K562 (cell line): ENCODE data around the gene CSNK1D. TPM values are rescaled to one million over a fixed set of nuclear protein-coding genes. Genes with fewer than 3 reads are reported as not detected.
A peak's percentile ranks its signal among the peaks of the same experiment; 100 is the strongest.

Source experiments
- ATF4 ChIP-seq: fragments of 450-650 bp; formaldehyde crosslinking; IDR thresholded peaks from 2 replicates; pipeline ENCODE4 v1.4.0; 2022; ENCODE audit warnings: mild to moderate bottlenecking, moderate library complexity
- C11orf30 ChIP-seq: fragments of 450-650 bp; IDR thresholded peaks from 2 replicates; pipeline ENCODE4 v1.6.1; 2016; ENCODE audit warnings: low read depth, mild to moderate bottlenecking
- CBFA2T3 ChIP-seq: fragments of 450-650 bp; IDR thresholded peaks from 2 replicates; pipeline ENCODE4 v1.6.1; 2017
- EHMT2 ChIP-seq: fragments of 450-650 bp; IDR thresholded peaks from 2 replicates; pipeline ENCODE4 v1.6.1; 2018; ENCODE audit warnings: antibody characterized with exemption
- GTF2B ChIP-seq: IDR thresholded peaks from 2 replicates; pipeline ENCODE4 v1.6.1; 2011; ENCODE audit not compliant: insufficient read length; ENCODE audit errors: extremely low read depth
- HCFC1 ChIP-seq: IDR thresholded peaks from 2 replicates; pipeline ENCODE4 v1.6.1; 2012; ENCODE audit warnings: low read depth, low read length, improper control_type of control experiment
- HEY1 ChIP-seq: fragments of 250-450 bp; sonication (Bioruptor Pico); IDR thresholded peaks from 2 replicates; pipeline ENCODE4 v1.5.0; 2020; ENCODE audit warnings: mild to moderate bottlenecking, moderate library complexity, borderline replicate concordance
- HLTF ChIP-seq: fragments of 450-650 bp; IDR thresholded peaks from 2 replicates; pipeline ENCODE4 v1.6.1; 2016
- HOMEZ ChIP-seq: fragments of 250-450 bp; sonication (Bioruptor Pico); IDR thresholded peaks from 2 replicates; pipeline ENCODE4 v1.4.0; 2020; ENCODE audit warnings: mild to moderate bottlenecking, moderate library complexity
- JUNB ChIP-seq: fragments of 450-650 bp; formaldehyde crosslinking; conservative IDR thresholded peaks from 2 replicates; pipeline ENCODE4 v1.4.0; 2020; ENCODE audit warnings: mild to moderate bottlenecking
- KLF13 ChIP-seq: fragments of 450-650 bp; IDR thresholded peaks from 2 replicates; pipeline ENCODE4 v1.6.1; 2016; ENCODE audit warnings: missing genetic modification characterization, low read depth, mild to moderate bottlenecking, missing compliant biosample characterization, moderate library complexity, borderline replicate concordance
- NELFE ChIP-seq: IDR thresholded peaks from 2 replicates; pipeline ENCODE4 v1.6.1; 2011; ENCODE audit warnings: mild to moderate bottlenecking; ENCODE audit not compliant: insufficient read depth, insufficient read length
- RBBP5 ChIP-seq: fragments of 200-600 bp; sonication (generic); IDR thresholded peaks from 2 replicates; pipeline ENCODE4 v1.6.1; 2012; ENCODE audit warnings: borderline replicate concordance, mild to moderate bottlenecking, low read length, control low read depth, inconsistent platforms; ENCODE audit not compliant: insufficient read depth, poor library complexity, severe bottlenecking
- RBM39 ChIP-seq: fragments of 200-400 bp; formaldehyde crosslinking; optimal IDR thresholded peaks from 2 replicates; pipeline ENCODE3; 2018; ENCODE audit warnings: low read depth, low read length
- TEAD1 ChIP-seq, 2 experiments: fragments of 450-650 bp in 1 of 2; sonication (generic) in 1 of 2; formaldehyde crosslinking; IDR thresholded peaks; 2 replicates each; pipeline versions ENCODE4 v1.4.0 to v1.8.0; 2020 to 2022; ENCODE audit warnings: mild to moderate bottlenecking in 2 of 2, missing genetic modification reagents in 1 of 2
- WHSC1 ChIP-seq: IDR thresholded peaks from one replicate; pipeline ENCODE4 v1.6.1; 2012; ENCODE audit warnings: low read length, control low read depth, inconsistent platforms
- ZFPM2 ChIP-seq: fragments of 250-450 bp; sonication (Bioruptor Pico); IDR thresholded peaks from 2 replicates; pipeline ENCODE4 v1.5.1; 2022; ENCODE audit warnings: mild to moderate bottlenecking
- ZKSCAN1 ChIP-seq: fragments of 150-350 bp; IDR thresholded peaks from 2 replicates; pipeline ENCODE4 v1.6.1; 2016; ENCODE audit warnings: low read depth, low read length
- ZNF134 ChIP-seq: fragments of 250-450 bp; sonication (Bioruptor Pico); conservative IDR thresholded peaks from 2 replicates; pipeline ENCODE4 v1.4.0; 2020
- ZNF586 ChIP-seq: fragments of 450-650 bp; formaldehyde crosslinking; conservative IDR thresholded peaks from 2 replicates; pipeline ENCODE4 v1.4.0; 2020; ENCODE audit warnings: mild to moderate bottlenecking, moderate library complexity
- ZNF785 ChIP-seq: fragments of 250-450 bp; sonication (Bioruptor Pico); IDR thresholded peaks from 2 replicates; pipeline ENCODE4 v1.4.0; 2020; ENCODE audit warnings: mild to moderate bottlenecking
- polyA plus RNA-seq, 8 experiments: library from polyadenylated mRNA; depleted of rRNA in 4 of 8; stranded (reverse) in 5 of 8; unstranded in 3 of 8; fragments of >200 nt; fragmentation: Nextera tagmentation in 2 of 8; fragmentation: Illumina TruSeq in 1 of 8; extraction: Ambion mirVana in 2 of 8; extraction: Trizol in 1 of 8; gene quantifications; 2 replicates each; pipeline versions ENCODE4 v1.2.1 to v1.2.3, GENCODE V29; 2011 to 2014; ENCODE audit warnings: inconsistent platforms in 1 of 8, missing spikeins in 1 of 8
- total RNA-seq, 7 experiments: library from RNA; depleted of rRNA in 6 of 7; stranded (reverse); fragments of >200 nt in 6 of 7; fragmentation: Illumina TruSeq in 2 of 7; extraction: Trizol in 2 of 7; gene quantifications; 2 replicates each; pipeline versions ENCODE4 v1.2.1 to v1.2.3, GENCODE V29; 2011 to 2021; ENCODE audit warnings: low replicate concordance in 1 of 7
- TF ChIP-seq, protein P1 (sequence below): fragments of 450-650 bp; formaldehyde crosslinking; IDR thresholded peaks from 2 replicates; pipeline ENCODE4 v1.4.0; 2022; ENCODE audit warnings: missing genetic modification characterization

CSNK1D gene
- total and polyA plus RNA-seq, 9 of the 15 experiments (the other 6 are each of a cell fraction or from before 2014, with no cell fraction given): 6.5 to 133 (median 41.3) TPM

GRCh38 chr17:82297714-82298537 is 24.4 kb upstream of the CSNK1D start (continued):
- TF ChIP-seq ATF4 (CRISPR knock-in tag) (no peak), TEAD1 (CRISPR knock-in tag; IDR thresholded peaks at IDR 0.05) (no peak), ZNF586 (CRISPR knock-in tag) (no peak), HOMEZ (CRISPR knock-in tag) (no peak), ZNF134 (0 out of 2 replicates have a peak, but pooled peaks have one; percentile 34), JUNB (CRISPR knock-in tag) (no peak), ZNF785 (CRISPR knock-in tag) (no peak), HLTF (peak; percentile 72; the same call in 1 of the 2 replicates), KLF13 (tag) (no peak), RBM39 (no peak), CBFA2T3 (peak; percentile 23; the same call in 1 of the 2 replicates), WHSC1 (no peak), ZKSCAN1 (no peak), HCFC1 (no peak), C11orf30 (no peak), RBBP5 (peak; percentile 71), EHMT2 (no peak), ZFPM2 (no peak), NELFE (no peak), HEY1 (CRISPR knock-in tag) (no peak), GTF2B (no peak)
- TF ChIP-seq, protein P1, sequence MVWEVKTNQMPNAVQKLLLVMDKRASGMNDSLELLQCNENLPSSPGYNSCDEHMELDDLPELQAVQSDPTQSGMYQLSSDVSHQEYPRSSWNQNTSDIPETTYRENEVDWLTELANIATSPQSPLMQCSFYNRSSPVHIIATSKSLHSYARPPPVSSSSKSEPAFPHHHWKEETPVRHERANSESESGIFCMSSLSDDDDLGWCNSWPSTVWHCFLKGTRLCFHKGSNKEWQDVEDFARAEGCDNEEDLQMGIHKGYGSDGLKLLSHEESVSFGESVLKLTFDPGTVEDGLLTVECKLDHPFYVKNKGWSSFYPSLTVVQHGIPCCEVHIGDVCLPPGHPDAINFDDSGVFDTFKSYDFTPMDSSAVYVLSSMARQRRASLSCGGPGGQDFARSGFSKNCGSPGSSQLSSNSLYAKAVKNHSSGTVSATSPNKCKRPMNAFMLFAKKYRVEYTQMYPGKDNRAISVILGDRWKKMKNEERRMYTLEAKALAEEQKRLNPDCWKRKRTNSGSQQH (CRISPR knock-in tag): no peak
